ENCODE measurements around the gene UMAD1.
A peak's percentile ranks its signal among the peaks of the same experiment; 100 is the strongest.

Gene UMAD1

DNA sequence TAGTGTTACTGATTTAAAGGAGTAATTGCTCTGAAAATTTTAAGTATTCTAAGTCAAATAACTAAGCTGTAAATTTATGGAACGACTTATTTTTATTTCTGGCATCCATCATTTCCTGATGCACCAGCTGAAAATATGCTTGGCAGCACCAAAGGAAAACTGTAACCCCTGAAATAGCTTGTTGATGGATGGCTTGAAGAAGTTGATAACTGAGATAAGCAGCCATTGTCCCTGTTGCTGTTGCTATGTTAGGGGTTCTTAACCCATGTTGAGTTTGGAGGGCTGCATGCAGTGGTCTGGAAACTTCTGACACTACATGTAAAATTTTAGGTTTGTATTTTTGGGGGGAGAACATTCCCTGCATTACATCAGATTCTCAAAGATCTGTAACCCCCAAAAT, 47.2 kb downstream of the UMAD1 start:
- no peak overlapping the region for H3K4me3 ChIP-seq (ENCODE audit: low read depth, low read length)
- DNase-seq (ENCODE audit: low read depth): no peak
- TF ChIP-seq, protein P1, sequence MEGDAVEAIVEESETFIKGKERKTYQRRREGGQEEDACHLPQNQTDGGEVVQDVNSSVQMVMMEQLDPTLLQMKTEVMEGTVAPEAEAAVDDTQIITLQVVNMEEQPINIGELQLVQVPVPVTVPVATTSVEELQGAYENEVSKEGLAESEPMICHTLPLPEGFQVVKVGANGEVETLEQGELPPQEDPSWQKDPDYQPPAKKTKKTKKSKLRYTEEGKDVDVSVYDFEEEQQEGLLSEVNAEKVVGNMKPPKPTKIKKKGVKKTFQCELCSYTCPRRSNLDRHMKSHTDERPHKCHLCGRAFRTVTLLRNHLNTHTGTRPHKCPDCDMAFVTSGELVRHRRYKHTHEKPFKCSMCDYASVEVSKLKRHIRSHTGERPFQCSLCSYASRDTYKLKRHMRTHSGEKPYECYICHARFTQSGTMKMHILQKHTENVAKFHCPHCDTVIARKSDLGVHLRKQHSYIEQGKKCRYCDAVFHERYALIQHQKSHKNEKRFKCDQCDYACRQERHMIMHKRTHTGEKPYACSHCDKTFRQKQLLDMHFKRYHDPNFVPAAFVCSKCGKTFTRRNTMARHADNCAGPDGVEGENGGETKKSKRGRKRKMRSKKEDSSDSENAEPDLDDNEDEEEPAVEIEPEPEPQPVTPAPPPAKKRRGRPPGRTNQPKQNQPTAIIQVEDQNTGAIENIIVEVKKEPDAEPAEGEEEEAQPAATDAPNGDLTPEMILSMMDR (conservative IDR thresholded peaks at IDR 0.05; ENCODE audit: low read depth, low read length): no peak

DNA sequence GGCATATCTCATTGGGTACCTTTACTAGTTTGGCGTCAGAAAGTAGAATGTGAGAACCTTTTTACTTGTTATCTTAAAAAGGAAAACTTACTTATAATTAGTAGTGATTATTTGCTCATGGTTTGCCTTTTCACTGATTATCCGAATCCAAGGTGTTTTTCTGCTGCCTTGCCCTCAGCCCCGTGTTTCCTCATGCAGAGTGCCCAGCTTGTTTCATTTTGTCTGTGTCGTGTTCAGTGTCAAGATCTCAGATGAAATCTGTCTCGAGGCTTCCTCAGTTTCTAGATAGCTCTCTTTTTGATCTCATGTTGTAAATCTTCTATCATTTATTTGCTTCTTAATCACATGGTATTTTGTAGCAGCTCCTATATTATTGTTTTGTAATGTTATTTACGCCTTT, 47.8 kb downstream of the UMAD1 start:
- TF ChIP-seq, protein P1 (conservative IDR thresholded peaks at IDR 0.05; ENCODE audit: low read depth, low read length): no peak
- no peak for DNase-seq (ENCODE audit: low read depth)

GRCh38 chr7:7688956-7689355, 48.4 kb downstream of the UMAD1 start:
- no peak overlapping the region for H3K4me3 ChIP-seq (ENCODE audit: low read depth, low read length)
- DNase-seq (ENCODE audit: low read depth): no peak
- TF ChIP-seq, protein P1 (conservative IDR thresholded peaks at IDR 0.05; ENCODE audit: low read depth, low read length): no peak

More for the DNA sequence above, 47.8 kb downstream of the UMAD1 start:
- no peak overlapping the region for H3K4me3 ChIP-seq (ENCODE audit: low read depth, low read length)

GRCh38 chr7:7693881-7694280, 53.3 kb downstream of the UMAD1 start:
- DNase-seq (ENCODE audit: low read depth): peak; percentile 91
- TF ChIP-seq, protein P1 (conservative IDR thresholded peaks at IDR 0.05; ENCODE audit: low read depth, low read length): no peak

GRCh38 chr7:7694542-7694941, 54.0 kb downstream of the UMAD1 start:
- DNase-seq (ENCODE audit: low read depth): no peak
- H3K4me3 ChIP-seq (ENCODE audit: low read depth, low read length): no peak overlapping the region
- TF ChIP-seq, protein P1 (conservative IDR thresholded peaks at IDR 0.05; ENCODE audit: low read depth, low read length): no peak

More at GRCh38 chr7:7693881-7694280, 53.3 kb downstream of the UMAD1 start:
- H3K4me3 ChIP-seq (ENCODE audit: low read depth, low read length): no peak overlapping the region

- TF ChIP-seq, protein P1 (conservative IDR thresholded peaks at IDR 0.05; ENCODE audit: low read depth, low read length): no peak
Observed at GRCh38 chr7:7695111-7695817, 54.7 kb downstream of the UMAD1 start.

More at GRCh38 chr7:7695111-7695817, 54.7 kb downstream of the UMAD1 start:
- H3K4me3 ChIP-seq (ENCODE audit: low read depth, low read length): no peak overlapping the region
- peak; percentile 49 for DNase-seq (ENCODE audit: low read depth)

All from choroid plexus epithelial cell (primary cell).